Measurements from ENCODE around the gene FRMPD4.

FRMPD4 gene

GRCh38 chrX:12758291-12758690, 620.0 kb downstream of the FRMPD4 start:
- DNase-seq, result peak; percentile 25
- Histone ChIP-seq H3K4me3 (ENCODE audit: low read length) (no peak overlapping the region), H3K4me1 (ENCODE audit: low read length) (no peaks in the 10 kb centered on the region), H4K20me1 (ENCODE audit: insufficient read depth, low read length) (no peaks in the 10 kb centered on the region), H3K79me2 (ENCODE audit: low read length) (no peaks in the 10 kb centered on the region), H3K9me3 (replicated peaks; ENCODE audit: insufficient read depth, low read length) (no peaks in the 10 kb centered on the region), H3K9ac (ENCODE audit: low read length) (no peak overlapping the region), H2AFZ (ENCODE audit: low read length) (no peak overlapping the region), H3K27ac (ENCODE audit: low read length) (no peak overlapping the region), H3K36me3 (replicated peaks; ENCODE audit: insufficient read depth, low read length) (no peaks in the 10 kb centered on the region), H3K4me2 (ENCODE audit: low read depth, low read length) (no peak overlapping the region), H3K9me2 (replicated peaks; ENCODE audit: insufficient read depth, low read length) (no peaks in the 10 kb centered on the region), H3F3A (ENCODE audit: insufficient read depth, low read length) (no peaks in the 10 kb centered on the region), H3K27me3 (replicated peaks; ENCODE audit: insufficient read depth, low read length) (no peaks in the 10 kb centered on the region)
- TF ChIP-seq EZH2 (optimal IDR thresholded peaks at IDR 0.05; ENCODE audit: low read depth, low read length) (no peak), CTCF (IDR thresholded peaks at IDR 0.05; ENCODE audit: low read length) (no peak), EZH2phosphoT487 (IDR thresholded peaks at IDR 0.05; ENCODE audit: low read length) (no peak)

- no peaks in the 10 kb centered on the region for H3K4me1 ChIP-seq (ENCODE audit: low read length)
- H4K20me1 ChIP-seq (ENCODE audit: insufficient read depth, low read length), result no peaks in the 10 kb centered on the region
- H3K4me3 ChIP-seq (ENCODE audit: low read length), result no peak overlapping the region
- no peak overlapping the region for H3K9ac ChIP-seq (ENCODE audit: low read length)
- H3F3A ChIP-seq (ENCODE audit: insufficient read depth, low read length), result no peaks in the 10 kb centered on the region
- no peaks in the 10 kb centered on the region for H3K9me2 ChIP-seq (replicated peaks; ENCODE audit: insufficient read depth, low read length)
- TF ChIP-seq CTCF (IDR thresholded peaks at IDR 0.05; ENCODE audit: low read length) (no peak), EZH2 (optimal IDR thresholded peaks at IDR 0.05; ENCODE audit: low read depth, low read length) (no peak), EZH2phosphoT487 (IDR thresholded peaks at IDR 0.05; ENCODE audit: low read length) (no peak)
- no peak overlapping the region for H3K27ac ChIP-seq (ENCODE audit: low read length)
- H3K36me3 ChIP-seq (replicated peaks; ENCODE audit: insufficient read depth, low read length), result no peaks in the 10 kb centered on the region
- no peak overlapping the region for H3K4me2 ChIP-seq (ENCODE audit: low read depth, low read length)
- no peaks in the 10 kb centered on the region for H3K27me3 ChIP-seq (replicated peaks; ENCODE audit: insufficient read depth, low read length)
- no peaks in the 10 kb centered on the region for H3K9me3 ChIP-seq (replicated peaks; ENCODE audit: insufficient read depth, low read length)
- no peak overlapping the region for H2AFZ ChIP-seq (ENCODE audit: low read length)
- no peak for DNase-seq
- no peaks in the 10 kb centered on the region for H3K79me2 ChIP-seq (ENCODE audit: low read length)
Measured at GRCh38 chrX:12767856-12768255, 629.6 kb downstream of the FRMPD4 start.

GRCh38 chrX:12768491-12768890, 630.2 kb downstream of the FRMPD4 start:
- no peaks in the 10 kb centered on the region for H3K4me1 ChIP-seq (ENCODE audit: low read length)
- TF ChIP-seq CTCF (IDR thresholded peaks at IDR 0.05; ENCODE audit: low read length) (no peak), EZH2 (optimal IDR thresholded peaks at IDR 0.05; ENCODE audit: low read depth, low read length) (no peak)
- H3K79me2 ChIP-seq (ENCODE audit: low read length), result no peaks in the 10 kb centered on the region
- no peaks in the 10 kb centered on the region for H3K9me2 ChIP-seq (replicated peaks; ENCODE audit: insufficient read depth, low read length)
- H3K27ac ChIP-seq (ENCODE audit: low read length), result no peak overlapping the region
- H2AFZ ChIP-seq (ENCODE audit: low read length), result no peak overlapping the region
- no peak overlapping the region for H3K4me3 ChIP-seq (ENCODE audit: low read length)
- no peak for DNase-seq
- H4K20me1 ChIP-seq (ENCODE audit: insufficient read depth, low read length), result no peaks in the 10 kb centered on the region
- H3K27me3 ChIP-seq (replicated peaks; ENCODE audit: insufficient read depth, low read length), result no peaks in the 10 kb centered on the region
- no peak overlapping the region for H3K9ac ChIP-seq (ENCODE audit: low read length)
- H3K36me3 ChIP-seq (replicated peaks; ENCODE audit: insufficient read depth, low read length), result no peaks in the 10 kb centered on the region
- H3K9me3 ChIP-seq (replicated peaks; ENCODE audit: insufficient read depth, low read length), result no peaks in the 10 kb centered on the region
- H3F3A ChIP-seq (ENCODE audit: insufficient read depth, low read length), result no peaks in the 10 kb centered on the region
- no peak overlapping the region for H3K4me2 ChIP-seq (ENCODE audit: low read depth, low read length)
